Erythroblast (primary cell): ENCODE data around the gene CANT1.

Source experiments
- GATA1 ChIP-seq: IDR thresholded peaks from 2 replicates; pipeline ENCODE4 v1.6.1; 2011; ENCODE audit warnings: low read depth, mild to moderate bottlenecking, control low read depth, low read length, moderate library complexity
- POLR2A ChIP-seq: IDR thresholded peaks from 2 replicates; pipeline ENCODE4 v1.6.1; 2011; ENCODE audit warnings: mild to moderate bottlenecking, low read length

DNA sequence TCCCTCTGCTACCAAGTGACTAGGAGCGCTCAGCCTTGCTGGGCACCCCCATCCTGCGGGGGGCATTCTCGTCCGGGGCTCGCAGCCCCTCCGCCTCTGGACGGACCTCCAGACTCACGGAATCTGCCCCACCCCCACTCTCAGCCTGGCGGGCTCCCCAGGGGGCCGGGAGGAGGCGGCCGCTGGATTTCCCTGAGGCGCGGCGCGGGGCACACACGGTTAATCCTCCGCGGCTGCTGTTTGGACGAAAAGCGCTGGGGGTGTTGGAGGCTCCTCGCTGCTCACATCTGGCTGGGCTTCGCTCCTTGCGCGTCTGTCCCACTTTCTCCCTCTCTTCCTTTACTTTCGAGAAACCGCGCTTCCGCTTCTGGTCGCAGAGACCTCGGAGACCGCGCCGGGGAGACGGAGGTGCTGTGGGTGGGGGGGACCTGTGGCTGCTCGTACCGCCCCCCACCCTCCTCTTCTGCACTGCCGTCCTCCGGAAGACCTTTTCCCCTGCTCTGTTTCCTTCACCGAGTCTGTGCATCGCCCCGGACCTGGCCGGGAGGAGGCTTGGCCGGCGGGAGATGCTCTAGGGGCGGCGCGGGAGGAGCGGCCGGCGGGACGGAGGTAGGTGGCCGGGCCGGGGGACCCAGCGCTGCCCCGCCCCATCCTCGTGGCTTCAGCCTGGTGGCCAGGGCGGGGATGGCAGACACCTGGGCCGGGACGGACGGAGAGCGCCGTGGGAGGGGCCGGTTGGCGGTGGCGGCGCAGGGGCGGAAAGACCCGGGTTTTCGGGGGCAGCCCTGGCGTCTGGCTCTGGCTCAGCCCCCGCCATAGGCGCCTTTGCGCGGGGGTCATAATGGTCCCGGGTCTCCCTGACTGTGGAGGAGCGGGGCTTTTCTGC lies 14.6 kb upstream of the CANT1 start, which contains the start of gene C1QTNF1:
- TF ChIP-seq POLR2A (no peak), GATA1 (no peak)
